GM06990 (cell line): ENCODE data around the gene ACKR3.
A peak's percentile ranks its signal among the peaks of the same experiment; 100 is the strongest.

ENCODE experiments used
- DNase-seq: peaks from one replicate; pipeline ENCODE4 v3.0.0-alpha.2; 2011; ENCODE audit not compliant: insufficient read length; ENCODE audit errors: extremely low read depth
- H3K27me3 ChIP-seq: replicated peaks from 2 replicates; pipeline ENCODE4 v1.6.0; 2011; ENCODE audit warnings: low read length; ENCODE audit not compliant: control insufficient read depth, insufficient read depth
- H3K36me3 ChIP-seq: 2 replicates; pipeline ENCODE4 v1.5.1; 2011; ENCODE audit warnings: low read length; ENCODE audit not compliant: control insufficient read depth, insufficient read depth
- H3K4me3 ChIP-seq: replicated peaks from 2 replicates; pipeline ENCODE4 v1.5.1; 2011; ENCODE audit warnings: low read depth, mild to moderate bottlenecking, control low read depth, low read length
- TF ChIP-seq, protein P1 (sequence below): IDR thresholded peaks from 2 replicates; pipeline ENCODE4 v1.5.1; 2011; ENCODE audit warnings: low read length, control low read depth, mild to moderate bottlenecking, inconsistent platforms; ENCODE audit not compliant: insufficient read depth, poor library complexity, severe bottlenecking

ACKR3 gene

GRCh38 chr2:236570081-236570868, 650 bp downstream of the ACKR3 start:
- TF ChIP-seq, protein P1, sequence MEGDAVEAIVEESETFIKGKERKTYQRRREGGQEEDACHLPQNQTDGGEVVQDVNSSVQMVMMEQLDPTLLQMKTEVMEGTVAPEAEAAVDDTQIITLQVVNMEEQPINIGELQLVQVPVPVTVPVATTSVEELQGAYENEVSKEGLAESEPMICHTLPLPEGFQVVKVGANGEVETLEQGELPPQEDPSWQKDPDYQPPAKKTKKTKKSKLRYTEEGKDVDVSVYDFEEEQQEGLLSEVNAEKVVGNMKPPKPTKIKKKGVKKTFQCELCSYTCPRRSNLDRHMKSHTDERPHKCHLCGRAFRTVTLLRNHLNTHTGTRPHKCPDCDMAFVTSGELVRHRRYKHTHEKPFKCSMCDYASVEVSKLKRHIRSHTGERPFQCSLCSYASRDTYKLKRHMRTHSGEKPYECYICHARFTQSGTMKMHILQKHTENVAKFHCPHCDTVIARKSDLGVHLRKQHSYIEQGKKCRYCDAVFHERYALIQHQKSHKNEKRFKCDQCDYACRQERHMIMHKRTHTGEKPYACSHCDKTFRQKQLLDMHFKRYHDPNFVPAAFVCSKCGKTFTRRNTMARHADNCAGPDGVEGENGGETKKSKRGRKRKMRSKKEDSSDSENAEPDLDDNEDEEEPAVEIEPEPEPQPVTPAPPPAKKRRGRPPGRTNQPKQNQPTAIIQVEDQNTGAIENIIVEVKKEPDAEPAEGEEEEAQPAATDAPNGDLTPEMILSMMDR: no peak
- H3K36me3 ChIP-seq: peaks cover 2% of the 10 kb centered on the region; the same call in 1 of the 2 replicates
- H3K4me3 ChIP-seq: peak overlapping the region; percentile 58
- peak; percentile 30 for DNase-seq
- no peaks in the 10 kb centered on the region for H3K27me3 ChIP-seq

DNA sequence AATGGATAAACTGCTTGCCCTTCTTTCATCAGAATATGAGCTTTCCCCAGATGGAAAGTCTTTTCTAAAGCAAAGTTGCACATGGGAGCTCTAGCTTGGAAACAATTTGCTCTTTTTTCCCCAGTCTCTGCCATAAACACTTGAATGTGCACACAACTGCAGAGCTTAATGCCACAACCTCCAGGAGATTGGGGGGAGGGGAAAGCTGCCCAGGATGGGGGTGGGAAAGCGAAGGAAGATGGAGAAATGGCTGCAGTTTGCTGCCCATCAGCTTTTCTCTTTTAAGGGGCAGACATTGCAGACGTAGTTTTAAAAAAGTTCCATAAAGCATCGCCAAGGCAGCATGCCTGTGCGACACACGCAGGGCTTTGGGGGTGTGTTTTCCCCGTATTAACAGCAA, 1.5 kb downstream of the ACKR3 start:
- TF ChIP-seq, protein P1: no peak
- Histone ChIP-seq H3K4me3 (peak overlapping the region; percentile 58), H3K27me3 (no peaks in the 10 kb centered on the region), H3K36me3 (peaks cover 2% of the 10 kb centered on the region)
- DNase-seq: no peak

DNA sequence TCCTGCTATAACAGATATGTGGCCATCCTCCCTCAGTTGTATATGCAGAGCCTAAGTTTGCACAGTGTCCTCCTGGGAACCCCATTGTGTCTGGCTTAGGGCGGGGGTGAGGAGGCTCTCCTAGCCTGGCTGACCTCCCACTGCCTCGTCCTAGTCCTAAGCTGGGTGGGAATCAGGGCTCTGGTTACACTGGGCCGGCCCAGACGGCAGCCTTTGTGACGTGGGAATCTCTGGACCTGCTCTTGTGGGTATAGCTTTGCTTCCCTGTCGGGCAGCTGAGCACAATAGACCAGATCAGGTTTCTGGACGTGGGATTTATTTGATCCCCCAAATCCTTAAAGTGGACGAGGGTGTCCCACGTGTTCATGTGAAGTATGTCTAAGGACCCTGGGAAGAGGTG, 2.9 kb downstream of the ACKR3 start:
- Histone ChIP-seq H3K4me3 (no peak overlapping the region; the same call in 1 of the 2 replicates), H3K36me3 (peaks cover 2% of the 10 kb centered on the region), H3K27me3 (no peaks in the 10 kb centered on the region)
- TF ChIP-seq, protein P1: no peak
- no peak for DNase-seq

GRCh38 chr2:236573066-236573929, 3.7 kb downstream of the ACKR3 start:
- DNase-seq: no peak
- TF ChIP-seq, protein P1: no peak

DNA sequence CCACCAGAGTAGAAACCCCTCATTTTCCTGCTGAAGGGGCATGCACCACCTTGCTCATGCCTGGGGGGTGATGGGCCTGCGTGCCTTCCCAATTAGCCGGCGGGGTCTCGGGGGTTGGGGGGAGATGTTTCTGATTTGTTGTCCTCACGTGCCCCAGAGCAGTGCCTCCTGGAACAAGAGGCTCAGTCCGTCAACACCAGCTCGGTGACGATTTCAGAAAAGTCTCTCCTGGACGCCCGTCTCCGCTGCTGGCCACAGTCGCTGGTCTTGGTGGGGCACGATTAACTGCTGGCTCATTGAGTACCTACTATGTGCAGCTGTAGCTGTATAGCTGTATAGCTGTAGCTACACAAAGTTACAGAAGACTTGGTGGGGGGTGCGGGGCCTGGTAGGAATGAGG, 4.4 kb downstream of the ACKR3 start:
- H3K4me3 ChIP-seq: no peak overlapping the region
- no peak for DNase-seq
- TF ChIP-seq, protein P1: no peak
- H3K27me3 ChIP-seq: no peaks in the 10 kb centered on the region
- H3K36me3 ChIP-seq: peaks cover 2% of the 10 kb centered on the region

More at GRCh38 chr2:236573066-236573929, 3.7 kb downstream of the ACKR3 start:
- Histone ChIP-seq H3K27me3 (no peaks in the 10 kb centered on the region), H3K36me3 (peaks cover 2% of the 10 kb centered on the region), H3K4me3 (no peak overlapping the region)
